Measurements from ENCODE around the gene CHST12. TPM values are rescaled to one million over a fixed set of nuclear protein-coding genes. Genes with fewer than 3 reads are reported as not detected.
"Not testable (repeated sequence)": the region's sequence is repeated elsewhere in the genome, so short reads cannot be mapped to it uniquely, and the experiment has no call there.

CHST12 gene
- polyA plus RNA-seq, 4 donors: 8.3 to 13.9 (median 11.4) TPM

DNA sequence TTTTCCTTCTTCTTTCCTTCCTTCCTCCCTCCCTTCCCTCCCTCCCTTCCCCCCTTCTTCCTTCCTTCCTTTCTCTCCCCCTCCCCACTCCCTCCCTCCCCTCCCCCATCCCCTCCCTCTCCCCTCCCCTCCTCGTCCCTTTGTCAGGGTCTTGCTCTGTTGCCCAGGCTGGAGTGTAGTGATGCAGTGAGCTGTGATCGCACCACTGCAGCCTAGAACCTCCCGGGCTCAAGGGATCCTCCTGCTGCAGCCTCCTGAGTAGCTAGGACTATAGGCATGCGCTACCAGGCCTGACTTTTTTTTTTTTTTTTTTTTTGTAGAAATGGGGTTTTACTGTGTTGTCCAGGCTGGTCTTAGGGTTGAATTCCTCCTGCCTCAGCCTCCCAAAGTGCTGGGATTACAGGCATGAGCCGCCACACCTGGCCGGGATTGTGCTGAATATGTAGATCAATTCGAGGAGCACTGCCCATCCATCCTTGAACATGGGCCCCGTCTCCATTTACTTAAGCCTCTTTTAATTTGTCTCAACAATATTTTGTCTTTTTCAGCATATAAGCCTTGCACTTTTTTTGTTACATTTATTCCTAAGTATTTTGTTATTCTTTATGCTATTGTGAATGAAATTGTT lies 49.3 kb downstream of the CHST12 start:
- DNase-seq (ENCODE audit: low read depth in 4 of 4, low spot score in 3 of 4): no peak

DNA sequence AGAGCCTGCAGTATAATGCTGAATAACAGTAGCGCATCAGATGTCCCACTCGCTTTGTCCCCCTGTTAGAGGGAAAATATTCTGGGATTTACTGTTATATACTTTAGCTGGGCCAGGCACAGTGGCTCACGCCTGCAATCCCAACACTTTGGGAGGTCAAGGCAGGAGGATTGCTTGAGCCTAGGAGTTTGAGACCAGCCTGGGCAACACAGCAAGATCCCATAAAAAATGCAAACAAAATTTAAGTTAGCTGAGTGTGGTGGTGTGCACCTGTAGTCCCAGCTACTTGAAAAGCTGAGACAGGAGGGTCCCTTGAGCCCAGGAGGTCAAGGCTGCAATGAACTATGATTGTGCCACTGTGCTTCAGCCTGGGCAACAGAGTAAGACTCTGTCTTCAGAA lies 50.4 kb downstream of the CHST12 start:
- not testable (repeated sequence) for DNase-seq (ENCODE audit: low read depth in 4 of 4, low spot score in 3 of 4)

DNA sequence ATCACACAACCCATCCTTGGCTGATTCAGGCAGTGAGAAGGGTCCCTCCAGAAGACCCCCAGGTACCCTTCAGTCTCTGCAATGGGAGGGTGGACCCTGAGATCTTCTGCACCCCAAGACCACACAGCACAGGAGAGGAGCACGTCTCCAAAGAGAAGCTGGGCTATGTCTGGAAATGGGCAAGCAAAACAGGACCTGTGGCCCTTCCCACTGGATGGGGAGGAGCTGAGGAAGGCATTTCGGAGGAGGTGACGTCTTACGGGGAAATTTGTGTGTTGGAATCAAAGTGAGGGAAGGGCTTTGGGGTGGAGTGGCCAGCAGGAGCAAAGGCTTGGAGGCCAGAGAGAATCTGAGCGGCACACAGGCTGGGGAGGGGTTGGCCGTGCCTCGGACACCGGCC lies 56.3 kb downstream of the CHST12 start:
- DNase-seq (ENCODE audit: low read depth in 4 of 4, low spot score in 3 of 4): no peak

DNA sequence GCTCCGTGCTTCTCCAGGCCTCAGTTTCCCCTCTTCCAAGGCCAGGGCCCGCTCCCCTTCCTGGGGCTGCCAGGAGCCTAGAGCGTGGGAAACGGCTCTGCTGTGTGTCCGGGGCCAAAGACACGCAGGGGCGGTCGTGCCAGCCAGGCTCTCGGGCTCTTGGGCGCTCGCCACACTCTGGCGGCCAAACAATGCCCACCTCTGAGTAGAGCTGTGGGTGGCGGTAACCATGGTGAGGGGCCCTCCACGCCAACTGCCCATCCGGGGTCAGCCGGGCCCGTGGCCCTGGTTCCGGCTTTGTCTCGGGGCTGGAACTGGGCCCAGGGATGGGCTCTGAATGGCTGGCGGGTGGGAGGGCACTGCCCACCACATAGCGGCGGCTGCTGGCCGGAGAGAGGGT lies 56.8 kb downstream of the CHST12 start:
- DNase-seq (ENCODE audit: low read depth in 4 of 4, low spot score in 3 of 4): no peak

DNA sequence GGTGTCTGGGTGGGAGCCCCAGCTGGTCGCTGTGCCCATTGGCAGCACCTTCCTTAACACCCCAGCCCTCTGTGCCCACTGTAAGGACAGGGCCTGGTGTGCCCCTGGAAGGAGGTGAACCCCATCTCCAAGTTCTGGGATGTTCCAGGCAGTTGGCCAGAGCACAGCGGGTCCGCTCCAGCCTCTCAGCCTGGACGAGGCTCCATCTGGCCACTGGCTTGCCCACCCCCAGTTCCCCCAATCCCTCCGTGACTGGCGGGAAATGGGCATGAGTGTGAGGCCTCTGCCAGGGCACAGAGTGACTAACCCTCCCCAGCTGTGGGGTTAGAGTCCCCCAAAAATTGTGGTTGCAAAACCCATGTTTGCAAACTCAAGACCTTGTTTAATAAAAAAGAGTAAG lies 57.2 kb downstream of the CHST12 start:
- DNase-seq (ENCODE audit: low read depth in 4 of 4, low spot score in 3 of 4): no peak

DNA sequence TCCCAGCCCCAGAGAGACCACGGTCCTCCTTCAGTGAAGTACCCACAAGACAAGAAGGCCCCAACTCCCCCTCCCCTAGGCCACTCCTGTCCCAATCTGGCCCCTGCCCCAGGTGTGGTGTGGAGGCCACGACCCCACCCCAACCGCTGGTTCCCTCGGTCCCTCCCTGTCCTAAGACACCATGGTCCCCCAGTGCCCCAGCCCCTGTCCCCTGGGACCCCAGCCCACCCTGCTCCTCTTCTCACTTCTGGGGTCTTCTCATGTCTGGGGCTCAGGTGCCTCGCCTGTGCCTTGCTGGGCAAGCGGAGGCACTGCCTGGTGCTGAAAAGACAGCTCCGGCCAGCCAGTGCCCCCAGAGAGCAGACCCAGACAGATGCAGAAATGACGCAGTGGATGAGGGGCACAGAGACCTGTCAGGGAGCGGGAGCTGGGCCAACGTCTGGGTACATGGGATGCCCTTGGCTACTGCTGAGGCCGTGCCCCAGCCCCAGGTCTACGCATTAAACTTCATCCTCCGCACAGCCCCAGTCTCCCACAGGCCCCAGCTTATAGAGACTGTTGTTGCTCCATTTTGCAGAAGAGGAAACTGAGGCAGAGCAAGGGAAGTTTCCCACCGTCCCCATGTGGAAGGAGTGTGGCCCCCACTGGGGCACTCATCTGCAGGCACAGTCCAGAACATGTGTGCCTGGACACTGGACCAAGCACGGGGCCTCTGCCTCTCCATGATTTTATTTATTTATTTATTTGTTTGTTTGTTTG lies 58.0 kb downstream of the CHST12 start:
- DNase-seq (ENCODE audit: low read depth in 4 of 4, low spot score in 3 of 4): no peak

DNA sequence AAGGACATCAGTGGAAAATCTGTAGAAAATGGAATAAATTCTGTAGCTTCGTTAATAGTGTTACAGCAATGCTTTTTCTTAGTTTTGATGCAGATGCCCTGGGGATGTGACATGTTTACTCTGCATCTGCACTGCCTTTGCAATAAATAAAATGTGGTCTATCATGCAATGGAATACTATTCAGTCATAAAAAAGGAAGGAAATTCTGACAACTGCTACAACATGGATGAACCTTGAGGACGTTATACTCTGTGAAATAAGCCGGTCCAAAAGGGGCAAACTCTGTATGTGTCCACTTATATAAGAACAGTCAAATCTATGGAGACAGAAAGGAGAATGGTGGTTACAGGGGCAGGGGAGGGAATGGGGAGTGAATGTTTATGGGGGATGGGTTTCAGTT lies 59.3 kb downstream of the CHST12 start:
- no peak for DNase-seq (ENCODE audit: low read depth in 4 of 4, low spot score in 3 of 4)

DNA sequence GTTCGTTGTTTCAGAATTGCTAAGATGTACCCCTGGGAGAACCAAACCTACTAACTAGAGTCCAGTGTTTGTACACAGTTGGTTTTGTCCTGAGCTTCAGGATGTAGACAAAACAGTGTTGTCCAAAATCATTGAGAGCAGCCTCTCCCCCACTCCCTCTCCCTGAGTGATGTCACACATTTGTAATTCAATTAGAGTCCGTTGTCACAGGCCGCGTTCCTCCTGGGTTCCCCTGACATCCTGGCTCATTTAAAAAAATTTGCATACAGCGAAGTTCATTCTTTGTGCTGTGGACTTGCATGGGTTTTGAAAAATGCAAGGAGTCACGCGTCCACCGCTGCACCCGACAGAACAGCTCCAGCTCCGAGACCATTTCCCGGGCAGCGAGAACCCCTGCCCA lies 62.5 kb downstream of the CHST12 start:
- no peak for DNase-seq (ENCODE audit: low read depth in 4 of 4, low spot score in 3 of 4)

DNA sequence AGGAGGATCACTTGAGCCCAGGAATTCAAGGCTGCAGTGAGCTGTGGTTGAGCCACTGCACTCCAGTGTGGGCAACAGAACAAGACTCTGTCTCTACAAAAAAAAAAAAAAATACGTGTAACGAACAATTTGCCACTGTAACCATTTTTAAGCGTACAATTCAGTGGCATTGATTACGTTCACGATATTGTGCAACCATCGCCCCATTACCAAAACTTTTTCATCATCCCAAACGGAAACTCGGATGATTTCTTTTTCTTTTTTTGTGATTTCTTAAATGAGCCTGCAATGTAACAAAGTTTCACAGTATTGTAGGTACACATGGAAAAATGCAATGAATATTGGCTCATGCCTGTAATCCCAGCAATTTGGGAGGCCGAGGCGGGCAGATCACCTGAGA lies 63.3 kb downstream of the CHST12 start:
- no peak for DNase-seq (ENCODE audit: low read depth in 4 of 4, low spot score in 3 of 4)

DNA sequence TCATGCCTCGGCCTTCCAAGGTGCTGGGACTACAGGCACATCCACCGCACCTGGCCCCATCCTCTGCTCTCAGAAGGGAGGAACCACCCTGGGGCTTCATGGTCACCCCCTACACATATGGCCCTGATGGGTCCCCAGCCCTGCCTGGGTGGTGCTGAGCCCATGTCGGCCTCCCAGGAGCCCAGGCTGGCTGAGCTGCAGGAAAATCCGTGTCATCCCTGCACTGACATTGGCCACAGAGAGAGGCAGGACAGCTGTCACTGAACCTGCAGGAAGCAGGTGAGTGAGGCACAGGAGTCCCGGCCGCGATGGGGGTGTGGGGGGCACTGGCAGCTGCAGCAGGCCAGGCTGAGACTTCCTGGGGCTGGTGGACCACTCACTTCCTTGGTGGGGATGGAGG lies 64.8 kb downstream of the CHST12 start:
- no peak for DNase-seq (ENCODE audit: low read depth in 4 of 4, low spot score in 3 of 4)

DNA sequence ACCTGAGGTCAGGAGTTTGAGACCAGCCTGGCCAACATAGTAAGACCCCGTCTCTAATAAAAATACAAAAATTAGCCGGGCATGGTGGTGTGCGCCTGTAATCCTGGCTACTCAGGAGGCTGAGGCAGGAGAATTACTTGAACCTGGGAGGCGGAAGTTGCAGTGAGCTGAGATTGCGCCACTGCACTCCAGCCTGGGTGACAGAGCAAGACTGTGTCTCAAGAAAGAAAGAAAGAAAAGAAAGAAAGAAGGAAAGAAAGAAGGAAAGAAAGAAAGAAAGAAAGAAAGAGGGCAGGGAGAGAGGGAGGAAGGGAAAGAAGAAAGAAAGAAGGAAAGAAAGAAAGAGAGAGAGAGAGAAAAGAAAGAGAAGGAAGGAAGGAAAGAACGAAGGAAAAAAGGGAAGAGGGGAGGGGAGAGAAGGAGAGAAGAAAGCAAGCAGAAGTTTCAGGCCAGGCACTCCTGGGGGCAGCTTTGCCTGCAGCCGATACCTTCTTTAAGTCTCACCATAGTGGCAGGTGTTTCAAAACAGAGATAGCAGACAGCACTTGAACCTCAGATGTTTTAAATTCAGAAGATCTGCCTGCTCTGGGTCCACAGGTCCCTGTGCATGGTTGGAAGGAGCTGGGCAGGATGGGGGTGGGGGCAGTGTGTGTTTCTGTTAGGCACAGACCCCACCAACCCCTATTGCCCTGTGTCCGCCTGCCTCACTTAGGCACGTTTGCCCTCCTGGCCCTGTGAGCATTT lies 66.2 kb downstream of the CHST12 start:
- not testable (repeated sequence) for DNase-seq (ENCODE audit: low read depth in 4 of 4, low spot score in 3 of 4)

DNA sequence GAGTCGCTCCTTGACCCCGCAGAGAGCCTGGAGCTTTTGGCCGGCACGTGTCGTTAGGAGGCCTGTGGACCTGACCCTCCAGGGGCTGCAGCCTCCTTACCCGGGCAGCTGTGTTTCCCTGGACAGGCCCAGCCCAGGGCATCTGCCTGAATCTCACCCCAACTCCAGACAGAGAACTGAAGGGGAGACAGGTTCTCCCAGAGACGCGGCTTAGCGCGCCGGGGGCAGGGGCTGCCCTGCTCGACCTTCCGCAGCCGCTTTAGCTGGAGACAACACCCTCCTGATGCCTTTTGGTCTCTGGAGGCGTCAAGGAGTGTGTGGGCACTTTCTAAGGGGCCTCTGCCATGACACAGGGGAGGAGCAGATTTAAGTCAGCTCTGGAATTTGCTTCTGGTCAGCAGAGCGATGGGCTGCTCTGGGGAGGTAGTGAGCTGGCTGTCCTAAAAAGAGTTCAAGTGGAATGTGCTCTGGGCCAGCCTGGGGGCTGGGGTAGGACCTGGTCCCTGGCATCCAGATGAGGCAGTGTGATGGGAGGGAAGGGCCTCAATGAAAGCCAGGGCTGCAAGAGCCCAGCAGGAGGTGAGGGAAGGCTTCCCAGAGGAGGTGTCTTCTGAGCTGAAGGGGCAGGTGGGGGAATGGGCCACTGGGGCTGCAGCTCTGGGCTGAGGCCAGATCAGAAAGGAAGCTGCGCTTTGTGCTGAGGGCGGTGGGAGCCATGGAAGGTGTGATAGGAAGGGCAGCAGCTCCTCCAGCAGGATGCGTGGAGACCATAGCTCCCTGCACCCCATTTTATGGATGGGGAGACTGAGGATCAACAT lies 67.0 kb downstream of the CHST12 start:
- no peak for DNase-seq (ENCODE audit: low read depth in 4 of 4, low spot score in 3 of 4)

DNA sequence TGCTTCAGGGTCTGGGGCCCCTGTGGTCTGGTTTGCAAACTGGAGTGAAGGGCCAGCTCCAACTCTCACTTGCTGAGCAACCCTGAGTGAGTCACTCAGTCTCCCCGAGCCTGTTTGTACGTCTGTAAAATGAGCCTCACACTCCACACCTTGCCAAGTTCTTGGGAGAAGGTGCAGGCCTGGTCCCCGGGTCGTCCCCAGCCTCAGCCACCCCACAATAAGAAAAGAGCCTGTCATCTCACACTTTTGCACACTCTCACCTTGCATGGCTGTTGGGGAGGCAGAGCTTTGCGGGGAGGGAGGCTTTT lies 67.6 kb downstream of the CHST12 start:
- DNase-seq (ENCODE audit: low read depth in 4 of 4, low spot score in 3 of 4): no peak

DNA sequence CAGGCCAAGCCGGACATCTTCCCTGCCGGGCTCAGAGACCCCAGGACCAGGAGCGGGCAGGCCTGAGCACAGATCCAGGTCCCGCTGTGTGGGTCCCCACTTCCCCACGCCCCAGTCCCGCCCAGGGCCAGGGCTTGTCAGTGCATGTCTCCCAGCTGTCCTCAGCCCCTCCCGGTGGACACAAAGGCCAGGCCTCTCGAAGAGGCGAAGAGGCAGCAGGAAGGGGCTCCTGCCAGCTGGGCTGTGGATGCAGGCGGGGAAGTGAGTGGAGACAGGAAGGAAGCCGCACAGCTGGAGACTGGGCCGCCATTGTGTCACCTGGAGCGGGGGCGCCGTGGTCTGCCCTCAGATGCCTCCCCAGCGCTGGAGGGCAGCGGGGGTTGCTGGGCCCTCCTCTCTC lies 68.0 kb downstream of the CHST12 start:
- DNase-seq (ENCODE audit: low read depth in 4 of 4, low spot score in 3 of 4): no peak

DNA sequence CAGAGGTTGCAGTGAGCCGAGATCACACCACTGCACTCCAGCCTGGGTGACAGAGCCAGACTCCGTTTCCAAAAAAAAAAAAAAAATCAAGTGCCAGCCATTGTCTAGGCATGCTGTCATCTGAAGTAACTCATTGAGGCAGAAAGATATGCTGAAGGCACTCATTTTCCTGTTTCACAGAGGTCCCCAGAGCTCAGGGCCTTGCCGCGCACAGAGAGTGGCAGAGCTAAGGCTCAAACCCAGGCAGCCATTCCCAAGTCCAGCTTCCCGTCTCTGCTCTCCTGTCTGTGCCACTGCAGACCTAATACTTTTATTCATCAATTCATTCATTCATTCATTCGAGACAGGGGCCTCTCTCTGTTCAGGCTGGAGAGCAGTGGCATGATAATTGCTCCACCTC lies 69.3 kb downstream of the CHST12 start:
- no peak for DNase-seq (ENCODE audit: low read depth in 4 of 4, low spot score in 3 of 4)

DNA sequence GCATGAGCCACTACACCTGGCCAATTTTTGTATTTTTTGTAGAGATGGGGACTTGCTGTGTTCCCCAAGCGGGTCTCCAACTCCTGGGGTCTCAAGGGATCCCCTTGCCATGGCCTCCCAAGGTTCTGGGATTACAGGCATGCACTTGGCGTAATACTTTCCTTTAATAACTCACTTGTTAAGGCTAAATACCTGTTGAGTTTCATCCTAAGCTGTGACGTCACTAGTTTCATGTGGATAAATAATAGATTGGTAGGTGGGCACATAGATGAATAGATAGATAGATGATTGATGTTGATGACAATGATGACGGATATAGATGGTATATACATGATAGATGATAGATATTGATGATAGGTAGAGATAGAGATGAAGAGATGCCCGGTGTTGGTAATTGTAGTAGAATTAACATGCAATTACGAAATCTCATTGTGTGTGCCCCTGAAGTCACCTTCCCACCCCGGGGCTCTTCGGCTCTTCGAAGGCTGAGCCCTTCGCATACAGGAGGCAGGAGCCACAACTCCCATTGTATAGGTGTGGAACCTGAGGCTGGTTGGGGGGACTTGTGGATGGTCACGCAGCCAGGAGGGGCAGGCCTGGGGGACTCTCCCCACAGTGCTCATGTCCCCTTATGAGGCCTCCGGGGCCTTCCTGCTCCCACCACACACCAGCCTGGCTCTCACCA lies 70.2 kb downstream of the CHST12 start:
- DNase-seq (ENCODE audit: low read depth in 4 of 4, low spot score in 3 of 4): no peak

DNA sequence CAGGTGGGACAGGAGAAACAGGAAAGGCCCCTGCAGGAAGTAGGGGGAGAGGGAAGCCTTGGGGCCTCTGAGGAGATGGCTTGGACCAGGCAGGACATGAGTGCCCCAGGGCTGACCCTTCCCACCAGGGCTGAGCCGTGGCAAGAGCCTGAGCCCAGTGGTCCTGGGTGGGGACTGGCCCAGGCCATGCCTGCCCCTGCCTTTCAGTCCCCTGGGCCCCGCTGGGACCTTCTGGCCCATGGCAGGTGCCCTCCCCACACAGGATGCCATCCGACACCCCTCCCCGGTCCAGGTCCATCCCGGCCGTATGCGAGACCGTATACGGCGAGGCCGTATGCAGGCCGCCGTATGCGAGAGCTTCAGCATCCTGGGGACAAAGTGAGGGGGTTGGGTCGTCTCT lies 70.8 kb downstream of the CHST12 start:
- DNase-seq (ENCODE audit: low read depth in 4 of 4, low spot score in 3 of 4): no peak

DNA sequence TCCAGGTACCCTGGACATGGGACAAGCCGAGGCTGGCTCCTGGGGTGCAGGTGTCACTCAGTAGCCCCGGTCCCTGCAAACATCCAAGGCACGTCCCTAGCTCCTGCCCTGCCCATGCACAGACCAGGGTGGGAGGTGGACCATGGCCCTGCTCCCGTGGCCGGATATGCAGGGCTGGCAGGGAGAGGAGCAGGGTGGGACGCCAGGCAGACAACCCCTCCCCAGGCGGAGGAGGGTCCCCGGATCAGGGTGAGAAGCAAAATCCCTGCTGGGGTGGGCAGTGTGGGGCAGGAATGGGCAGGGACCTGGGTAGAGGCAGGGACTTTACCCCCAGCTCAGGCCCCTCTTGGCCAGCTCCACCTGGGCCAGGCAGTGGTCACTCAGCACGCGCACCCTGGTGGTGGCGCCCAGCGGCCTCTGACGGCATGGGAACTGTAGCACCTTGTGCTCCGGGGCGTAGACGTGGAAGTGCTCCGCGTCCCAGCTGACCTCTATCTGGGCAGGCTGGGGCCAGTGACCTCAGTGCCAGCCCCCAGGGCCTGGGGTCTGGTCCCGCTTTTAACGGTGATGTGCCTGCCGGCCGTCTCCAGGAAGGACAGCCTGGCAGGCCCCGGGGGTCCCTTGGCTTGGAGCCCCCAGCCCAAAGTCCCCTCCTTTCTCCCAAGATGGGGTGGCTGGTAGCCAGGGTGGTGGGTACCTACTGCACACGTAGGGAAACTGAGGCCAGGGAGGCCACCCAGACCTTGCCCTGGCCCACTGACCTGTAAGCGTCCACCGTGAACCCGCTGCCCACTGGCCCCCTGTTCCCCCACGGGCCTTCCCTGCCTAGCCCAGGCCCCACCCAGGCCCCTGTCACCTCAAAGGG lies 71.6 kb downstream of the CHST12 start:
- no peak for DNase-seq (ENCODE audit: low read depth in 4 of 4, low spot score in 3 of 4)

DNA sequence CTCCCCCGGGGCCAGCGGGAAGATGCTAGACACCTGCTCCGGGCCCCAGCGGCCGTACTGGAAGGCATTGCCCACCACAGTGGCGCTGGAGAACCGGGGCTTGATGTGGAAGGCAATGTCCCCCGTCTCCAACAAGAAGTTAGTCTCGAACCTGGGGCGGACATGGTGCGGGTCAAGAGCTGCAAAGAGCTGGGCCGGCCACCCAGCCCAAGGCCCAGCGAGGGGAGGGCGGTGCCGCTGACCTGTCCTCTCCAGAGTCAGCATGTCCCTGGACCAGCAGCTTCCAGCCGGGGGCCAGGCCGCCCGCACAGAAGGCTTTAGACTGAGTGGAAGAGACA lies 72.2 kb downstream of the CHST12 start:
- DNase-seq (ENCODE audit: low read depth in 4 of 4, low spot score in 3 of 4): no peak

DNA sequence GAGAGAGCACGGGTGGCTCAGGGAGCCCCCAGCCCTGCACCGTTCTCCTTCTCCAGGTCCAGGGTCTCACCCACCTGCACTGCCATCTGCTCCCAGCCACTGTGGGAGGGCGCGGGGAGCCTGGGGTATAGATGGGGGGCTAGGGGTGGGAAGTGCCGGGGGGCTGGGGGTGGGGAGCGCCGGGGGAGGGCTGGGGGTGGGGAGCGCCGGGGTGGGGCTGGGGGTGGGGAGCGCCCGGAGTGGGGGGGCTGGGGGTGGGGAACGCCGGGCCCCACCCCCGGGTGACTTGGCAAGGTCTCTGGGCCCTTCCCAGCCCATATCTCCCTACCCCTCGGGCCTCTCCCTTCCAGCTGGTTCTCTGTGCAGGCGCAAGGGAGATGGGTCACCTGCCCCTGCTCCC lies 72.9 kb downstream of the CHST12 start, which contains the start of gene GRIFIN:
GRIFIN (minus strand) TSS at position 101 of the 400 bp plus-strand sequence; CDS start at position 86, 15 bp downstream.
- no peak for DNase-seq (ENCODE audit: low read depth in 4 of 4, low spot score in 3 of 4)

Measured in left renal pelvis (tissue), 4 donors.